Endothelial cell (in vitro differentiated cells): ENCODE results near the gene PHF13. TPM values are rescaled to one million over a fixed set of nuclear protein-coding genes. Genes with fewer than 3 reads are reported as not detected.

Source experiments
- DNase-seq: peaks from one replicate; pipeline ENCODE4 v3.0.0; 2021; ENCODE audit warnings: low spot score
- H3K27ac Mint-ChIP-seq: one replicate; pipeline ENCODE4 v1.8.0; 2021; ENCODE audit warnings: mixed read lengths, inconsistent platforms; ENCODE audit not compliant: unreplicated experiment
- H3K27me3 Mint-ChIP-seq: one replicate; pipeline ENCODE4 v1.8.0; 2021; ENCODE audit warnings: mild to moderate bottlenecking, moderate library complexity, mixed read lengths, inconsistent platforms; ENCODE audit not compliant: unreplicated experiment
- H3K36me3 Mint-ChIP-seq: one replicate; pipeline ENCODE4 v1.8.0; 2021; ENCODE audit warnings: mild to moderate bottlenecking, low read depth, mixed read lengths, inconsistent platforms; ENCODE audit not compliant: unreplicated experiment
- H3K4me1 Mint-ChIP-seq: one replicate; pipeline ENCODE4 v1.8.0; 2021; ENCODE audit warnings: mild to moderate bottlenecking, mixed read lengths, inconsistent platforms; ENCODE audit not compliant: unreplicated experiment
- H3K4me3 Mint-ChIP-seq: one replicate; pipeline ENCODE4 v1.8.0; 2021; ENCODE audit warnings: mild to moderate bottlenecking, mixed read lengths, inconsistent platforms; ENCODE audit not compliant: unreplicated experiment
- H3K9me3 Mint-ChIP-seq: one replicate; pipeline ENCODE4 v1.8.0; 2021; ENCODE audit warnings: mixed read lengths, inconsistent platforms; ENCODE audit not compliant: unreplicated experiment
- total RNA-seq: library from RNA; stranded (reverse); fragmentation: NEBNext Ultra II Directional; extraction: Animal tissue kit (Norgen Biotek cat#: 25700); gene quantifications from one replicate; pipeline ENCODE4 v1.2.1, GENCODE V29; 2021; ENCODE audit not compliant: unreplicated experiment
- TF ChIP-seq, protein P1 (sequence below): fragments of 200-600 bp; sonication (generic); IDR thresholded peaks from one replicate; pipeline ENCODE4 v1.5.0; 2021; ENCODE audit warnings: antibody characterized with exemption; ENCODE audit not compliant: unreplicated experiment

PHF13 gene
- total RNA-seq, 1 donor from 2014 or later, result 21.6 TPM

DNA sequence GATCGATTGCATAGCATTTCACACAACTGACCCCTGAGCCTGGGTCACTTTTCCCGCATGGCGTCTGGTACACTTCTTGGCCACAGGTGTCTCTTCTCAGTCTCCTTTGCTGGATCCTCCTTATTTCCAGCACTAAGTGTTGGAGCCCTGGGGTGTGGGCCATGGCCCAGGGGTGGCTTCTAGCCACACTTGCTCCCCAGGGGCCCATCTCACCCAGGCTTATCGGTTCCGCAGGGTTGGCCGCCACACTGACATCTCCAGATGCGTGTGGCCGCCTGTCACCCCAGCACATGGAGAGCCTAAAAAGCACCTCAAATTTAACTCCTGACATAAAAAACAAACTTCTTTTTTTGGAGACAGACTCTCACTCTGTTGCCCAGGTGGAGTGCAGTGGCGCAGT lies 13.5 kb downstream of the PHF13 start:
- Mint-ChIP-seq H3K4me3 (no peak overlapping the region), H3K36me3 (peaks cover 24% of the 10 kb centered on the region), H3K4me1 (peaks cover 4% of the 10 kb centered on the region), H3K27me3 (peaks cover 3% of the 10 kb centered on the region), H3K27ac (no peak overlapping the region), H3K9me3 (no peaks in the 10 kb centered on the region)
- TF ChIP-seq, protein P1, sequence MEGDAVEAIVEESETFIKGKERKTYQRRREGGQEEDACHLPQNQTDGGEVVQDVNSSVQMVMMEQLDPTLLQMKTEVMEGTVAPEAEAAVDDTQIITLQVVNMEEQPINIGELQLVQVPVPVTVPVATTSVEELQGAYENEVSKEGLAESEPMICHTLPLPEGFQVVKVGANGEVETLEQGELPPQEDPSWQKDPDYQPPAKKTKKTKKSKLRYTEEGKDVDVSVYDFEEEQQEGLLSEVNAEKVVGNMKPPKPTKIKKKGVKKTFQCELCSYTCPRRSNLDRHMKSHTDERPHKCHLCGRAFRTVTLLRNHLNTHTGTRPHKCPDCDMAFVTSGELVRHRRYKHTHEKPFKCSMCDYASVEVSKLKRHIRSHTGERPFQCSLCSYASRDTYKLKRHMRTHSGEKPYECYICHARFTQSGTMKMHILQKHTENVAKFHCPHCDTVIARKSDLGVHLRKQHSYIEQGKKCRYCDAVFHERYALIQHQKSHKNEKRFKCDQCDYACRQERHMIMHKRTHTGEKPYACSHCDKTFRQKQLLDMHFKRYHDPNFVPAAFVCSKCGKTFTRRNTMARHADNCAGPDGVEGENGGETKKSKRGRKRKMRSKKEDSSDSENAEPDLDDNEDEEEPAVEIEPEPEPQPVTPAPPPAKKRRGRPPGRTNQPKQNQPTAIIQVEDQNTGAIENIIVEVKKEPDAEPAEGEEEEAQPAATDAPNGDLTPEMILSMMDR, result no peak
- DNase-seq, result no peak

DNA sequence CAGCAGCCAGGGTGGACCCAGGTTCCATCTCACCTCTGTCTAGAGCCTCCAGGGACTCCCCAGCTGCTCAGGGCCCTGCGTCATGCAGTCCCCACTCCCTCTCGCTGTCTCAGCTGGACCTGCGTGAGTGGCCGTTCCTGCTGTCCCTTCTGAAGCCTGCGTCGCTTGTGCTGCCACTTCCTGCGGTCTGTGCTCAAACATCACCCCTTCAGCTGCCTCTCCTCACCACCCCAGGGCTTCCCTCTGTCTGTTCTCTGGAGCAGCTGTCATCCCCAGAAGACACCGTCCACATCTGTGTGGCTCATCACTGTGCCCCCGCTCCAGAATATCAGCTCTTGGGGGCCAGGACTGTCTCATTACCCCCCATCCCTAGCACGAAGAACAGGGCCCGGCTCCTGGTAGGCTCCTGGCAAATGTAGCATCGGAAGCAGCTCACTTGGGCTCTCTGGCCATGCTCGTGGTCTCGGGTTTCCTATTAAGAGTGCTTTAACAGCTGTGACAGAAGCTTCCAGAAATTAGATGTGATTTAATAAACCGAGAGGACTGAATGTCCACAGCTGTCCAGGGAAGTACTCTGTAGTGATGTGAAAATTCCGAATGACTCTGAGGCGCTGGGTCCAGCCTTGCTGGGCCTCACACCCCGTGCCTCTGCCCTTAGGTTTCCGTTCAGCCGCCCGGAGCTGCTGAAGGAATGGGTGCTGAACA lies 14.5 kb downstream of the PHF13 start:
- H3K4me1 Mint-ChIP-seq, result peaks cover 4% of the 10 kb centered on the region
- H3K27ac Mint-ChIP-seq, result no peak overlapping the region
- TF ChIP-seq, protein P1, result no peak
- H3K4me3 Mint-ChIP-seq, result peak overlapping the region; percentile 67
- no peaks in the 10 kb centered on the region for H3K9me3 Mint-ChIP-seq
- peaks cover 18% of the 10 kb centered on the region for H3K36me3 Mint-ChIP-seq
- DNase-seq, result no peak
- H3K27me3 Mint-ChIP-seq, result peaks cover 3% of the 10 kb centered on the region

DNA sequence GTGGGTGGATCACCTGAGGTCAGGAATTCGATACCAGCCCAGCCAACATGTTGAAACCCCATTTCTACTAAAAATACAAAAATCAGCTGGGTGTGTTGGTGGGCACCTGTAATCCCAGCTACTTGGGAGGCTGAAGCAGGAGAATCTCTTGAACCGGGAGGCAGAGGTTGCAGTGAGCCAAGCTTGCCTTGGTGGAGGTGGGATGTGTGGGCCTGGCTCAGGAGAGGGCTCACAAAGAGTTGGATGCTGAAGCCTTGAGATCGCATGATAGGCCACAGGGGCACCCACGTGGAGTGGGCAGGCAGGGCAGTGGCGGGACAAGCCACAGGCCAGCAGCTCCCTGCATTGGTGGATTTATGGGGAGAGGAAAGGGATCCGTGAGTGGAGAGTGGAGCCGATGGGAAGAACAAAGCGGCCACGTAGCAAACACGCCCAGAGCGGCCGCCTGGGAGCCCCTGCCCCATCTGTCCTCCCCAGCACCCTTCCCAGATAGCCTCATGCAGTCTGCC lies 15.5 kb downstream of the PHF13 start:
- Mint-ChIP-seq H3K27ac (no peak overlapping the region), H3K36me3 (peaks cover 22% of the 10 kb centered on the region), H3K4me3 (no peak overlapping the region), H3K4me1 (peaks cover 4% of the 10 kb centered on the region), H3K9me3 (no peaks in the 10 kb centered on the region), H3K27me3 (peaks cover 3% of the 10 kb centered on the region)
- no peak for DNase-seq
- TF ChIP-seq, protein P1, result no peak

- TF ChIP-seq, protein P1, result no peak
- no peak overlapping the region for H3K4me3 Mint-ChIP-seq
- peaks cover 1% of the 10 kb centered on the region for H3K27me3 Mint-ChIP-seq
- H3K27ac Mint-ChIP-seq, result no peak overlapping the region
- peaks cover 4% of the 10 kb centered on the region for H3K4me1 Mint-ChIP-seq
- no peaks in the 10 kb centered on the region for H3K9me3 Mint-ChIP-seq
- H3K36me3 Mint-ChIP-seq, result peaks cover 25% of the 10 kb centered on the region
- DNase-seq, result no peak
Observed at GRCh38 chr1:6630027-6630426, 16.5 kb downstream of the PHF13 start.

- peaks cover 1% of the 10 kb centered on the region for H3K27me3 Mint-ChIP-seq
- no peak overlapping the region for H3K27ac Mint-ChIP-seq
- H3K4me1 Mint-ChIP-seq, result peaks cover 4% of the 10 kb centered on the region
- H3K9me3 Mint-ChIP-seq, result no peaks in the 10 kb centered on the region
- H3K4me3 Mint-ChIP-seq, result no peak overlapping the region
- DNase-seq, result no peak
- H3K36me3 Mint-ChIP-seq, result peaks cover 28% of the 10 kb centered on the region
- TF ChIP-seq, protein P1, result no peak
Observed at GRCh38 chr1:6631058-6631457, 17.5 kb downstream of the PHF13 start.
